CD8-positive, alpha-beta memory T cell (primary cell): ENCODE measurements around the gene ARL3. TPM values are rescaled to one million over a fixed set of nuclear protein-coding genes. Genes with fewer than 3 reads are reported as not detected.

Source experiments
- CTCF ChIA-PET: fragments of 350-600 bp; sonication (Branson Sonifier 250); formaldehyde crosslinking; loops from one replicate; lab custom pipeline; 2021; ENCODE audit warnings: antibody characterized with exemption; lab: Charles Lee
- POLR2A ChIA-PET: fragments of 350-600 bp; sonication (Branson Sonifier 250); formaldehyde crosslinking; loops from one replicate; lab custom pipeline; 2021; ENCODE audit warnings: antibody characterized with exemption; lab: Charles Lee
- DNase-seq, 5 donors: peaks; one replicate each; pipeline versions ENCODE4 v3.0.0 to v3.0.0-alpha.2; 2020 to 2022; ENCODE audit warnings: mixed read lengths in 1 of 5
- H3K27ac ChIP-seq: one replicate; pipeline ENCODE4 v1.7.0; 2013; ENCODE audit warnings: low read depth, mild to moderate bottlenecking, low read length, moderate library complexity
- H3K27me3 ChIP-seq: 2 replicates; pipeline ENCODE4 v1.7.0; 2013; ENCODE audit warnings: low read length, mild to moderate bottlenecking; ENCODE audit not compliant: insufficient read depth, poor library complexity, severe bottlenecking
- H3K36me3 ChIP-seq: 2 replicates; pipeline ENCODE4 v1.7.0; 2013; ENCODE audit warnings: mild to moderate bottlenecking, low read length, moderate library complexity; ENCODE audit not compliant: insufficient read depth
- H3K4me1 ChIP-seq: 2 replicates; pipeline ENCODE4 v1.7.0; 2013; ENCODE audit warnings: mild to moderate bottlenecking, low read length, moderate library complexity; ENCODE audit not compliant: insufficient read depth
- H3K4me3 ChIP-seq: 2 replicates; pipeline ENCODE4 v1.7.0; 2013; ENCODE audit warnings: mild to moderate bottlenecking, low read length
- H3K9me3 ChIP-seq: 2 replicates; pipeline ENCODE4 v1.7.0; 2013; ENCODE audit warnings: mild to moderate bottlenecking, low read length
- H3K27ac Mint-ChIP-seq, 8 donors: one replicate each; pipeline ENCODE4 v1.8.0; 2020 to 2021; ENCODE audit warnings: mixed read lengths in 8 of 8, mild to moderate bottlenecking in 6 of 8, inconsistent platforms in 3 of 8, moderate library complexity in 3 of 8
- H3K27me3 Mint-ChIP-seq, 2 donors: one replicate each; pipeline ENCODE4 v1.8.0; 2020 to 2021; ENCODE audit warnings: mixed read lengths in 2 of 2, mild to moderate bottlenecking in 1 of 2, moderate library complexity in 1 of 2
- H3K36me3 Mint-ChIP-seq, 3 donors: one replicate each; pipeline ENCODE4 v1.8.0; 2020 to 2021; ENCODE audit warnings: mixed read lengths in 3 of 3, inconsistent platforms in 1 of 3, mild to moderate bottlenecking in 1 of 3
- H3K4me1 Mint-ChIP-seq, 3 donors: one replicate each; pipeline ENCODE4 v1.8.0; 2020 to 2021; ENCODE audit warnings: mixed read lengths in 3 of 3, inconsistent platforms in 1 of 3, mild to moderate bottlenecking in 1 of 3
- H3K4me3 Mint-ChIP-seq, 7 donors: one replicate each; pipeline ENCODE4 v1.8.0; 2020 to 2021; ENCODE audit warnings: mixed read lengths in 7 of 7, mild to moderate bottlenecking in 6 of 7, moderate library complexity in 4 of 7, inconsistent platforms in 2 of 7
- H3K9me3 Mint-ChIP-seq, 5 donors: one replicate each; pipeline ENCODE4 v1.8.0; 2020 to 2022; ENCODE audit warnings: mixed read lengths in 5 of 5, mild to moderate bottlenecking in 3 of 5, moderate library complexity in 2 of 5, inconsistent platforms in 1 of 5
- polyA plus RNA-seq: library from polyadenylated mRNA; unstranded; fragments of 300-500 nt; fragmentation: Illumina TruSeq; gene quantifications from one replicate; pipeline ENCODE4 v1.2.3, GENCODE V29; 2021
- total RNA-seq, 2 experiments: library from RNA; stranded (reverse); gene quantifications; one replicate each; pipeline ENCODE4 v1.2.3, GENCODE V29; 2021

ARL3 gene
- total and polyA plus RNA-seq, 3 experiments from 2014 or later, result 5.7 to 8.7 (median 8.7) TPM

DNA sequence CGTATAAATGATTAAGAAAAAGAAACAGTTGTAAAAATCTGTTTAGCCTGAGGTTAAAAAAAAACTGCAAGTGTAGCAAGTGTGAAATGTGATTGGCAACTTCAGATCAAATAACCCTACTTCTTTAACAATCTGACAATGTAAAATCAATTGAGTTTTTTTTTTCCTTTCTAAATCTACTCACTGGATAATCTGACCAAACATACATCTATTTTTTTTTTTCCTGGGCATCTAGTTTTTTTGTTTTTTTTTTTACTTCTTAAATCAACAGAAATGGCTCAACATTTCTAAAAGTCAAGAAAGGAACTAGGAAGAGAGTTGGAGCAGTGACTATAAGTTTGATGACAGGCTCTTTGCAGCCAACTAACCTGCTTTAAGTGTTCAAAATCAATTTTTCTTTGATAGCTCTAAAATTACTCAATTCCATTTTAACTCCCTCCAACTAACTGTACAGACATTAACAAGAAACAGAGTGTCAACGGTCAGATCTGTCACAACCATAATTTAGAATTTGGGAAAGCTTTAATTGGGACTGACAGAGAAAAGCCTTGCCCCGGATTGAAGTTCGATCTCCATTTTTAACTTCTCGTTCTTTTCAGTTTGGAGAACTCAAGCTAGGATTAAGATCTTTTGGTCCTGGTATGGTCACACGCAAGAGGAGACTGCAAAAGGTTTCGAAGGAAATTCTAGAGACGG lies 1.2 kb downstream of the ARL3 start:
- Mint-ChIP-seq H3K36me3 (peaks cover 0 to 24% (median 5%) of the 10 kb centered on the region in 3 donors), H3K27me3 (no peaks in the 10 kb centered on the region), H3K4me3 (peak overlapping the region; percentile 85 to 97 (median 95)), H3K9me3 (no peaks in the 10 kb centered on the region), H3K4me1 (peaks cover 49 to 63% (median 60%) of the 10 kb centered on the region in 3 donors), H3K27ac (peak overlapping the region; percentile 76 to 98 (median 94))
- Histone ChIP-seq H3K36me3 (no peaks in the 10 kb centered on the region), H3K27ac (peak overlapping the region; percentile 85), H3K27me3 (no peaks in the 10 kb centered on the region), H3K4me1 (peaks cover 16% of the 10 kb centered on the region), H3K9me3 (no peaks in the 10 kb centered on the region), H3K4me3 (peak overlapping the region; percentile 93)
- ChIA-PET POLR2A (interaction anchor here (0.7 to 3.3 kb wide), 8 partner anchors 9 to 71 kb away, joined by 3 to 62 read pairs (median 11); partner anchors contain the start of genes TRIM8 and WBP1L), CTCF (interaction anchor here (0.7 to 4.6 kb wide), 10 partner anchors 9 to 130 kb away, joined by 3 to 43 read pairs (median 8); partner anchors contain the start of genes TRIM8 and WBP1L)
- no peak for DNase-seq

DNA sequence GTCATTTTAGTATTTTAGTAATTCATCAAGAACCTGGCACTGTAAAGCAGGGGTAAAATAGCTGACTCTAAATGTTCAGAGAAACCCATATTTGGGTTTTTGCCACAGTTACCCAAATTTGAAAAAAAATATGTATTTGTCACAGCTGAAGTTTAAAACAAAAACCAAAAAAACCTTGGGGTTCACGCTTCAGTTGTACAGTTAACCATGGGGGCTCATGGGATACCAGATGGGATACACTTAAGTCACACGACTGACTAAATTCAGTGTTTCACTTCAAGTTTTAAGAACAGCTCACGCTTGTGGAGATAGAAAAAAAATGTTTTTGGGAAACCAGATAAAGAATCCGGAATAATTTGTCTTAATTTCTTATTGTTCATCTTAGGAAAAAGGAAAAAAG lies 2.1 kb downstream of the ARL3 start:
- H3K27ac ChIP-seq, result peak overlapping the region; percentile 85
- no peaks in the 10 kb centered on the region for H3K27me3 ChIP-seq
- no peak for DNase-seq
- no peak overlapping the region for H3K4me3 ChIP-seq
- ChIA-PET POLR2A (interaction anchor here (0.7 to 3.3 kb wide), 3 partner anchors 10 to 70 kb away, joined by 3 to 62 read pairs (median 16); partner anchors contain the start of gene TRIM8), CTCF (interaction anchor here (1.5 to 4.6 kb wide), 4 partner anchors 36 to 133 kb away, joined by 3 to 43 read pairs (median 10); partner anchors contain the start of gene TRIM8)
- Mint-ChIP-seq H3K36me3 (peaks cover 0 to 15% (median 0%) of the 10 kb centered on the region in 3 donors), H3K4me1 (peaks cover 51 to 60% (median 59%) of the 10 kb centered on the region in 3 donors), H3K4me3 (peak overlapping the region; percentile 70 to 97 (median 81)), H3K27ac (peak overlapping the region; percentile 24 to 97 (median 88)), H3K27me3 (no peaks in the 10 kb centered on the region), H3K9me3 (no peaks in the 10 kb centered on the region)
- H3K4me1 ChIP-seq, result peaks cover 16% of the 10 kb centered on the region
- no peaks in the 10 kb centered on the region for H3K36me3 ChIP-seq
- H3K9me3 ChIP-seq, result no peaks in the 10 kb centered on the region

DNA sequence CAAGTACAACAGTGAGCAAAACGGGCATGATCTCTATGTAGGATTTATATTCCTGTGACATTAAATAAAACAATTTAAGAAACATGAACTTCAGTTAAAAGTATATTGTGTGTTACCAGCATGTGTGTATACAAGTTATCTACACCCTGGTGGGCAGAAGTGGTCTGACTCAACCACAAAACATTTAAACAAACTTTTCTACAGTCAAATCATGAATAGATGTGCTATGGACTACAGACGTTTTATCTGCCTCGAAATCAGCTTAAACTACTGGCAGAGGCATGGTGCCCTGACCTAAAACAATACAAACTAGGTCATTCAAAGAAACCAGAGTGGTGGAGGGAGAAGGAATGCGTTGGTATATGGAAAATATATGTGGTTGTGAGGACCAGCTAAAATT lies 3.6 kb downstream of the ARL3 start:
- Mint-ChIP-seq H3K27me3 (no peaks in the 10 kb centered on the region), H3K27ac (peak overlapping the region; percentile 17 to 94 (median 87)), H3K9me3 (no peaks in the 10 kb centered on the region), H3K4me3 (peak overlapping the region; percentile 6 to 97 (median 70)), H3K36me3 (peaks cover 0 to 12% (median 0%) of the 10 kb centered on the region in 3 donors), H3K4me1 (peaks cover 49 to 61% (median 50%) of the 10 kb centered on the region in 3 donors)
- Histone ChIP-seq H3K9me3 (no peaks in the 10 kb centered on the region), H3K4me1 (peaks cover 16% of the 10 kb centered on the region), H3K4me3 (no peak overlapping the region), H3K36me3 (no peaks in the 10 kb centered on the region), H3K27me3 (no peaks in the 10 kb centered on the region), H3K27ac (peak overlapping the region; percentile 7)
- CTCF ChIA-PET, result interaction anchor here (0.6 to 2.5 kb wide), 5 partner anchors 34 to 132 kb away, joined by 3 to 14 read pairs (median 4); partner anchors contain the start of gene TRIM8
- DNase-seq, result peak in 1 of 5 donors; percentile 9
- POLR2A ChIA-PET, result no interaction called here

DNA sequence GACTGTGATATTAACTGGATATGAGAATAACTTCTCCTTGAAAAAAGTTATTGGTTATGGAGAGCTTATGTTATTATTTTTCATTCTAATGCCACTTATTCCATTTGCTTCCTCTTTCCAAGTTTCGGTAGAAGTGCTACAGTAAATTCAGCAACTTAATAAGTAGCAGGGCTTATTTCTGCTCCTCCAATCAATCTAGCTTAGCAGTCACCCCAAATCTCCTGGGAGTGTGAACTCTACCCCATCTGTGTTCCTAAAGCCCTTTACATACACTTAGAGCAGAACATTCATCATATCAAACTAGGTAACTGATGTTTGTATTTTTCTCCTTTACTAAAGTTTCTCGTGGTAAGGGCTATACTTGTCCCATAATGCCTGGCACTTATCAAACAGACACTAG lies 8.7 kb downstream of the ARL3 start:
- Histone ChIP-seq H3K27me3 (no peaks in the 10 kb centered on the region), H3K36me3 (no peaks in the 10 kb centered on the region), H3K27ac (no peak overlapping the region), H3K9me3 (no peaks in the 10 kb centered on the region), H3K4me1 (no peaks in the 10 kb centered on the region), H3K4me3 (no peak overlapping the region)
- peaks cover 0 to 18% (median 2%) of the 10 kb centered on the region in 3 donors for H3K36me3 Mint-ChIP-seq
- H3K27ac Mint-ChIP-seq, result peak overlapping the region in 2 of 8 donors; percentile 68 to 88
- peak overlapping the region in 2 of 7 donors; percentile 28 to 50 for H3K4me3 Mint-ChIP-seq
- no peaks in the 10 kb centered on the region for H3K27me3 Mint-ChIP-seq
- ChIA-PET CTCF (no interaction called here), POLR2A (no interaction called here)
- no peak for DNase-seq
- H3K9me3 Mint-ChIP-seq, result no peaks in the 10 kb centered on the region
- H3K4me1 Mint-ChIP-seq, result peaks cover 25 to 30% (median 27%) of the 10 kb centered on the region in 3 donors

DNA sequence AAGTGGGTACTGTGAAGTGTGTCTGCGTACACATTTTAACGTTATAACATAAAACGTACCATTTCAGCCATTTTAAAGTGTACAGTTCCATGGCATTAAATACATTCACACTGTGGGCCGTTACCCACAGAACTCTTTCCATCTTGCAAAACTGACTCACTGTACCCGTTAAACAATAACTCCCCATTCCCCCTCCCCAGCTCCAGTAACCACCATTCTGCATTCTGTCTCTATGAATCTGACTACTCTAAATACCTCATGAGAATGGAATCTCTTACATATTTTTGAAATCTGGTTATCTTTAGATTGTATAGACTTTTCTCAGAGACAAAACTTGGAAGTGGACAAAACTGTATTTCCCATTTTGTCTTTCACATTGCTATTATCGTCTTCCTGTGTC lies 9.3 kb downstream of the ARL3 start:
- Histone ChIP-seq H3K4me1 (no peaks in the 10 kb centered on the region), H3K27me3 (no peaks in the 10 kb centered on the region), H3K9me3 (no peaks in the 10 kb centered on the region), H3K27ac (no peak overlapping the region), H3K4me3 (no peak overlapping the region), H3K36me3 (no peaks in the 10 kb centered on the region)
- peaks cover 0 to 18% (median 2%) of the 10 kb centered on the region in 3 donors for H3K36me3 Mint-ChIP-seq
- H3K27ac Mint-ChIP-seq, result peak overlapping the region in 3 of 8 donors; percentile 25 to 88 (median 53)
- H3K9me3 Mint-ChIP-seq, result no peaks in the 10 kb centered on the region
- POLR2A ChIA-PET, result no interaction called here
- CTCF ChIA-PET, result interaction anchor here (1.5 kb wide), 1 partner anchor 9 kb away, joined by 6 read pairs; the partner anchor contains the start of genes ARL3 and SFXN2
- no peak for DNase-seq
- no peaks in the 10 kb centered on the region for H3K27me3 Mint-ChIP-seq
- H3K4me3 Mint-ChIP-seq, result peak overlapping the region in 2 of 7 donors; percentile 50 to 61
- peaks cover 20 to 24% (median 21%) of the 10 kb centered on the region in 3 donors for H3K4me1 Mint-ChIP-seq

DNA sequence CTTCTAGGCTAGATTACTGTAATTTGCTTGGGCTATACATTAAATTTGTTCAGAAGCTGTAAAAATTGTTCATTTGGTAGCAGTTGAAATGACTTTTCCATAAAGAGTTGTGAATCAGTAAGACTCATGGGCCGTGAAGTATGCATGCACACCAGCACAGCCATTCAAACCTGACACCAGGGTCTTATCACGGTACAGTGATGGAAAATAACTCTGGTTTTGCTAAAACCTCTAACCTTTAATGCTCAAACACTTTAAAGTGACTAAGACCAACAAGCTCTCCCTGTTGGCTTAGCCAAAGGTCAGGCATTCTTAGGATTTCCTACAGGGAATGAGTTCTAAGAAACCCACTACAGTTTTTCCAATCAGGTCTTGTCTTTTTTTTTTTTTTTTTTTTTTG lies 11.5 kb downstream of the ARL3 start:
- POLR2A ChIA-PET, result interaction anchor here (0.6 kb wide), 2 partner anchors 10 to 89 kb away, joined by 3 to 4 read pairs; no protein-coding TSS in a partner anchor

DNA sequence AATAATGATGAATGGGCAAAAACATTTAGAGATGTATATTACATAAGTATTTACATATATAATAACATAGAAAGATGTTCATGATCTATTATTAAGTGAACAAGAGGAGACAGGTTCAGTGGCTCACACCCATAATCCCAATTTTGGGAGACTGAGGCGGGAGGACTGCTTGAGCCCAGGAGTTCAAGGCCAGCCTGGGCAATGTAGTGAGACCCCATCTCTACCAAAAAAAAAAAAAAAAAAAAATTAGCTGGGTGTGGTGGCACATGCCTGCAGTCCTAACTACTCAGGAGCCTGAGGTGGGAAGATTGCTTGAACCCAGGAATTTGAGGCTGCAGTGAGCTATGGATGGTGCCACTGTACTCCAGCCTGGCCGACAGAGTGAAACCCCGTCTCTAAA lies 12.4 kb downstream of the ARL3 start:
- Mint-ChIP-seq H3K4me3 (no peak overlapping the region), H3K27me3 (no peaks in the 10 kb centered on the region), H3K36me3 (peaks cover 8 to 45% (median 18%) of the 10 kb centered on the region in 3 donors), H3K9me3 (no peaks in the 10 kb centered on the region), H3K27ac (no peak overlapping the region), H3K4me1 (peaks cover 11 to 13% (median 13%) of the 10 kb centered on the region in 3 donors)
- Histone ChIP-seq H3K27me3 (no peaks in the 10 kb centered on the region), H3K4me1 (no peaks in the 10 kb centered on the region), H3K9me3 (no peaks in the 10 kb centered on the region), H3K36me3 (no peaks in the 10 kb centered on the region), H3K4me3 (no peak overlapping the region), H3K27ac (no peak overlapping the region)
- ChIA-PET CTCF (interaction anchor here (1.6 kb wide), 1 partner anchor 12 kb away, joined by 4 read pairs; the partner anchor contains the start of genes ARL3 and SFXN2), POLR2A (no interaction called here)
- DNase-seq, result no peak

More for the DNA sequence above, 11.5 kb downstream of the ARL3 start:
- no peaks in the 10 kb centered on the region for H3K4me1 ChIP-seq
- no peaks in the 10 kb centered on the region for H3K9me3 Mint-ChIP-seq
- H3K27me3 Mint-ChIP-seq, result no peaks in the 10 kb centered on the region
- no peaks in the 10 kb centered on the region for H3K27me3 ChIP-seq
- H3K36me3 ChIP-seq, result no peaks in the 10 kb centered on the region
- no peaks in the 10 kb centered on the region for H3K9me3 ChIP-seq
- H3K36me3 Mint-ChIP-seq, result peaks cover 6 to 38% (median 12%) of the 10 kb centered on the region in 3 donors
- peaks cover 19 to 21% (median 20%) of the 10 kb centered on the region in 3 donors for H3K4me1 Mint-ChIP-seq
- DNase-seq, result no peak
- no peak overlapping the region for H3K4me3 Mint-ChIP-seq
- no peak overlapping the region for H3K4me3 ChIP-seq
- H3K27ac ChIP-seq, result no peak overlapping the region
- H3K27ac Mint-ChIP-seq, result no peak overlapping the region
- CTCF ChIA-PET, result no interaction called here
